Astrocyte (in vitro differentiated cells and primary cell): ENCODE measurements around the gene KHDC1. TPM values are rescaled to one million over a fixed set of nuclear protein-coding genes. Genes with fewer than 3 reads are reported as not detected.
"Not testable (repeated sequence)": the region's sequence is repeated elsewhere in the genome, so short reads cannot be mapped to it uniquely, and the experiment has no call there.

Source experiments
- DNase-seq: peaks from one replicate; pipeline ENCODE4 v3.0.0-alpha.2; 2010; ENCODE audit warnings: low read depth
- FAIRE-seq: peaks from 2 replicates; lab custom pipeline; 2011; peaks lifted over from hg19 to GRCh38; lab: Jason Lieb, UNC
- H2AFZ ChIP-seq: 2 replicates; pipeline ENCODE4 v1.6.0; 2012; ENCODE audit warnings: low read depth, low read length, inconsistent platforms
- H3K27ac ChIP-seq: 2 replicates; pipeline ENCODE4 v1.5.1; 2011; ENCODE audit warnings: low read depth, low read length, inconsistent platforms
- H3K27me3 ChIP-seq: 2 replicates; pipeline ENCODE4 v1.6.0; 2011; ENCODE audit warnings: low read length, inconsistent platforms; ENCODE audit not compliant: insufficient read depth
- H3K36me3 ChIP-seq: 2 replicates; pipeline ENCODE4 v1.5.1; 2011; ENCODE audit warnings: low read length, inconsistent platforms; ENCODE audit not compliant: insufficient read depth
- H3K4me1 ChIP-seq: 2 replicates; pipeline ENCODE4 v1.5.1; 2011; ENCODE audit warnings: low read length, inconsistent platforms; ENCODE audit not compliant: insufficient read depth
- H3K4me2 ChIP-seq: 2 replicates; pipeline ENCODE4 v1.6.0; 2012; ENCODE audit warnings: low read length, inconsistent platforms
- H3K4me3 ChIP-seq: 2 replicates; pipeline ENCODE4 v1.5.1; 2011; ENCODE audit warnings: low read depth, mild to moderate bottlenecking, low read length, inconsistent platforms; ENCODE audit not compliant: insufficient read depth
- H3K79me2 ChIP-seq: 2 replicates; pipeline ENCODE4 v1.6.0; 2012; ENCODE audit warnings: mild to moderate bottlenecking, low read length, inconsistent platforms; ENCODE audit not compliant: insufficient read depth
- H3K9ac ChIP-seq: 2 replicates; pipeline ENCODE4 v1.6.0; 2012; ENCODE audit warnings: mild to moderate bottlenecking, low read length, inconsistent platforms
- H3K9me3 ChIP-seq: 2 replicates; pipeline ENCODE4 v1.5.1; 2012; ENCODE audit warnings: low read depth, mild to moderate bottlenecking, low read length, inconsistent platforms; ENCODE audit not compliant: insufficient read depth
- H4K20me1 ChIP-seq: 2 replicates; pipeline ENCODE4 v1.6.0; 2012; ENCODE audit warnings: low read length, inconsistent platforms; ENCODE audit not compliant: insufficient read depth
- H3K27ac Mint-ChIP-seq: one replicate; pipeline ENCODE4 v1.8.0; 2021; ENCODE audit warnings: mild to moderate bottlenecking, mixed read lengths; ENCODE audit not compliant: unreplicated experiment
- H3K27me3 Mint-ChIP-seq: one replicate; pipeline ENCODE4 v1.8.0; 2021; ENCODE audit warnings: low read depth, mixed read lengths; ENCODE audit not compliant: unreplicated experiment
- H3K36me3 Mint-ChIP-seq: one replicate; pipeline ENCODE4 v1.8.0; 2021; ENCODE audit warnings: low read depth, mixed read lengths; ENCODE audit not compliant: unreplicated experiment
- H3K4me1 Mint-ChIP-seq: one replicate; pipeline ENCODE4 v1.8.0; 2021; ENCODE audit warnings: low read depth, mixed read lengths; ENCODE audit not compliant: unreplicated experiment
- H3K4me3 Mint-ChIP-seq: one replicate; pipeline ENCODE4 v1.8.0; 2021; ENCODE audit warnings: mild to moderate bottlenecking, moderate library complexity, mixed read lengths; ENCODE audit not compliant: unreplicated experiment
- H3K9me3 Mint-ChIP-seq: one replicate; pipeline ENCODE4 v1.8.0; 2021; ENCODE audit warnings: mild to moderate bottlenecking, mixed read lengths; ENCODE audit not compliant: unreplicated experiment
- EZH2 ChIP-seq: IDR thresholded peaks from 2 replicates; pipeline ENCODE4 v1.6.1; 2012; ENCODE audit warnings: mild to moderate bottlenecking, low read length, inconsistent platforms; ENCODE audit not compliant: insufficient read depth
- total RNA-seq: library from RNA; stranded (reverse); gene quantifications from 2 replicates; pipeline ENCODE4 v1.2.1, GENCODE V29; 2021
- TF ChIP-seq, protein P1 (sequence below): IDR thresholded peaks from 2 replicates; pipeline ENCODE4 v1.5.1; 2011; ENCODE audit warnings: low read depth, mild to moderate bottlenecking, inconsistent platforms, low read length, moderate library complexity; ENCODE audit not compliant: insufficient read depth

Gene KHDC1
- total RNA-seq, 1 donor from 2014 or later, result 2.9 TPM

DNA sequence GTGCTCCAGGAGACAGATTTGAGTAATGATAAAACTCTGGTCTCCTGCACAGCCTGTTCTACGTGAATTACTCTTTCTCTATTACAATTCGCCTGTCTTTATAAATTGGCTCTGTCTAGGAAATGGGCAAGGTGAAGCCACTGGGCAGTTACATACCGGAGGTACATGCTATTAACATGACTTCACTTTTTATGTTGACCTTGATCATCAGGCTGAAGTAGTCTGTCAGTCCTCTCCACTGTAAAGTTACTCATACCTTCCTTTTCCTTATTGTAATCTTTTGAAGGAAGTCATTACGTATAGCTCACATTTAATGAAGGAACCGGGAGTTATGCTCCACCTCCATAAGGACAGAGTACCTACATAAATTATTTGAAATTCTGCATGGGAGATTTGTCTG lies 19.9 kb upstream of the KHDC1 start:
- Mint-ChIP-seq H3K9me3 (no peaks in the 10 kb centered on the region), H3K4me1 (no peaks in the 10 kb centered on the region), H3K27me3 (no peaks in the 10 kb centered on the region), H3K27ac (no peak overlapping the region), H3K4me3 (no peak overlapping the region), H3K36me3 (no peaks in the 10 kb centered on the region)
- Histone ChIP-seq H3K27ac (no peak overlapping the region), H4K20me1 (no peaks in the 10 kb centered on the region), H3K79me2 (no peaks in the 10 kb centered on the region), H3K36me3 (peaks cover 3% of the 10 kb centered on the region), H3K9me3 (no peaks in the 10 kb centered on the region), H3K9ac (no peak overlapping the region), H3K4me1 (no peaks in the 10 kb centered on the region), H2AFZ (no peak overlapping the region), H3K4me2 (no peak overlapping the region), H3K4me3 (no peak overlapping the region), H3K27me3 (no peaks in the 10 kb centered on the region)
- DNase-seq (no peak), FAIRE-seq (no peak)
- no peak for TF ChIP-seq EZH2
- TF ChIP-seq, protein P1, sequence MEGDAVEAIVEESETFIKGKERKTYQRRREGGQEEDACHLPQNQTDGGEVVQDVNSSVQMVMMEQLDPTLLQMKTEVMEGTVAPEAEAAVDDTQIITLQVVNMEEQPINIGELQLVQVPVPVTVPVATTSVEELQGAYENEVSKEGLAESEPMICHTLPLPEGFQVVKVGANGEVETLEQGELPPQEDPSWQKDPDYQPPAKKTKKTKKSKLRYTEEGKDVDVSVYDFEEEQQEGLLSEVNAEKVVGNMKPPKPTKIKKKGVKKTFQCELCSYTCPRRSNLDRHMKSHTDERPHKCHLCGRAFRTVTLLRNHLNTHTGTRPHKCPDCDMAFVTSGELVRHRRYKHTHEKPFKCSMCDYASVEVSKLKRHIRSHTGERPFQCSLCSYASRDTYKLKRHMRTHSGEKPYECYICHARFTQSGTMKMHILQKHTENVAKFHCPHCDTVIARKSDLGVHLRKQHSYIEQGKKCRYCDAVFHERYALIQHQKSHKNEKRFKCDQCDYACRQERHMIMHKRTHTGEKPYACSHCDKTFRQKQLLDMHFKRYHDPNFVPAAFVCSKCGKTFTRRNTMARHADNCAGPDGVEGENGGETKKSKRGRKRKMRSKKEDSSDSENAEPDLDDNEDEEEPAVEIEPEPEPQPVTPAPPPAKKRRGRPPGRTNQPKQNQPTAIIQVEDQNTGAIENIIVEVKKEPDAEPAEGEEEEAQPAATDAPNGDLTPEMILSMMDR, result no peak

DNA sequence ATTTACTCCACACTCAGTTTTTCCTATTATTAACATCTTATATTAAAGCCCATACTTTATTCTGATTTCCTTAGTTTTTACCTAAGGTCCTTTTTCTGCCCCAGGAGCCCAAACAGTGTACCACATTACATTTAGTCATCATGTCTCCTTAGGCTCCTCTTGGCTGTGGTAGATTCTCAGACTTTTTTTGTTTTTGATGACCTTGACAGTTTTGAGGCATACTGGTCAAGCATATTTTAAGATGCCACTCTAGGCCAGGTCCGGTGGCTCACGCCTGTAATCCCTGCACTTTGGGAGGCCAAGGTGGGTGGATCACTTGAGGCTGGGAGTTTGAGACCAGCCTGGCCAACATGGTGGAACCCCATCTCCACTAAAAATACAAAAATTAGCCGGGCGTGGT lies 18.7 kb upstream of the KHDC1 start:
- not testable (repeated sequence) for H3K27ac Mint-ChIP-seq, H3K4me2 ChIP-seq, H3K9ac ChIP-seq, H2AFZ ChIP-seq, H4K20me1 ChIP-seq, H3K4me3 Mint-ChIP-seq, H3K27ac ChIP-seq, H3K27me3 Mint-ChIP-seq, FAIRE-seq, H3K79me2 ChIP-seq, H3K36me3 Mint-ChIP-seq, H3K4me1 ChIP-seq, H3K36me3 ChIP-seq, H3K27me3 ChIP-seq, H3K9me3 ChIP-seq, DNase-seq, H3K4me1 Mint-ChIP-seq, H3K4me3 ChIP-seq, H3K9me3 Mint-ChIP-seq

DNA sequence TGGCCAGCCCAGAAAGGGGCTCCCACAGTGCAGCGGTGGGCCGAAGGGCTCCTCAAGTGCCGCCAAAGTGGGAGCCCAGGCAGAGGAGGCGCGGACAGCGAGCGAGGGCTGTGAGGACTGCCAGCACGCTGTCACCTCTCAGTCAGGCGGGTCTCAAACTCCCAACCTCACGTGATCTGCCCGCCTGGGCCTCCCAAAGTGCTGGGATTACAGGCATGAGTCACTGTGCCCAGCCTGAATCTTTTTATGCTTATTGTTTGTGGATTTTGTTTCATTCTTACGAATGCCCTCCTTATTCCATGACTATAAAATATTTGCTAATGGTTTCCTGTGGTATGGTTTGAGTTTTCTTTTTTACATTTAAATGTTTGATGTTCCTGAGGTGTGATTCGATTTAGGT lies 6.3 kb upstream of the KHDC1 start:
- H3K4me2 ChIP-seq, H3K36me3 ChIP-seq, H4K20me1 ChIP-seq, H3K4me1 ChIP-seq, H3K27me3 ChIP-seq, H3K27ac ChIP-seq, H2AFZ ChIP-seq, H3K79me2 ChIP-seq, H3K27me3 Mint-ChIP-seq, H3K36me3 Mint-ChIP-seq, H3K4me1 Mint-ChIP-seq, H3K9me3 Mint-ChIP-seq, H3K27ac Mint-ChIP-seq, H3K9me3 ChIP-seq, H3K9ac ChIP-seq, H3K4me3 Mint-ChIP-seq, H3K4me3 ChIP-seq, FAIRE-seq, DNase-seq: not testable (repeated sequence)

DNA sequence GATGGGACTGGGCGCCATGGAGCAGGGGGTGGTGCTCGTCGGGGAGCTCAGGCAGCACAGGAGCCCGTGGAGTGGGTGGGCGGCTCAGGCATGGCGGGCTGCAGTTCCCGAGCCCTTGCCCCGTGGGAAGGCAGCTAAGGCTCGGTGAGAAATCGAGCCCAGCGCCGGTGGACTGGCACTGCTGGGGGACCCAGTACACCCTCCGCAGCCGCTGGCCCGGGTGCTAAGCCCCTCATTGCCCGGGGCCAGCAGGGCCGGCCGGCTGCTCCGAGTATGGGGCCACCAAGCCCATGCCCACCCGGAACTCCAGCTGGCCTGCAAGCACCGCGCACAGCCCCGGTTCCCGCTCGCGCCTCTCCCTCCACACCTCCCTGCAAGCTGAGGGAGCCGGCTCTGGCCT lies 5.9 kb upstream of the KHDC1 start:
- not testable (repeated sequence) for H3K4me3 Mint-ChIP-seq, H3K27me3 Mint-ChIP-seq, H3K9me3 ChIP-seq, H3K27ac ChIP-seq, H3K4me1 ChIP-seq, H3K79me2 ChIP-seq, DNase-seq, H3K4me3 ChIP-seq, H3K27ac Mint-ChIP-seq, H3K27me3 ChIP-seq, H2AFZ ChIP-seq, H3K4me2 ChIP-seq, H4K20me1 ChIP-seq, H3K36me3 ChIP-seq, H3K36me3 Mint-ChIP-seq, H3K9me3 Mint-ChIP-seq, FAIRE-seq, H3K9ac ChIP-seq, H3K4me1 Mint-ChIP-seq
